Measurements from ENCODE around the gene PRKCH.

- no peak for TF ChIP-seq EZH2 (IDR thresholded peaks at IDR 0.05; ENCODE audit: borderline replicate concordance, insufficient read depth, low read length, poor library complexity, severe bottlenecking)
- no peak for TF ChIP-seq TAF1 (IDR thresholded peaks at IDR 0.05; ENCODE audit: low read depth)
Observed at GRCh38 chr14:61376314-61376713, 54.9 kb downstream of the PRKCH start.
